Peyer's patch (tissue), 4 donors: Measurements from ENCODE around the gene ZNF101. TPM values are rescaled to one million over a fixed set of nuclear protein-coding genes. Genes with fewer than 3 reads are reported as not detected.

Experiments used
- DNase-seq, 3 donors: peaks; one replicate each; pipeline ENCODE4 v3.0.0-alpha.2; 2017 to 2019
- H3K27ac ChIP-seq, 4 donors: fragments of 200-600 bp; sonication (generic); one replicate each; pipeline ENCODE4 v1.5.1; 2016 to 2019
- H3K27me3 ChIP-seq, 2 donors: fragments of 200-600 bp; sonication (generic); one replicate each; pipeline ENCODE4 v1.5.1; 2019
- H3K36me3 ChIP-seq, 3 donors: fragments of 200-600 bp; sonication (generic); one replicate each; pipeline ENCODE4 v1.5.1; 2016 to 2019
- H3K4me1 ChIP-seq, 4 donors: fragments of 200-600 bp; sonication (generic); one replicate each; pipeline ENCODE4 v1.5.1; 2016 to 2019
- H3K4me3 ChIP-seq, 4 donors: fragments of 200-600 bp; sonication (generic); 1 replicate in 3 of 4; 2 replicates in 1 of 4; pipeline ENCODE4 v1.5.1; 2016 to 2019; ENCODE audit warnings: mild to moderate bottlenecking in 1 of 4
- H3K9me3 ChIP-seq, 4 donors: fragments of 200-600 bp; sonication (generic); one replicate each; pipeline ENCODE4 v1.5.1; 2016 to 2019; ENCODE audit warnings: mild to moderate bottlenecking in 1 of 4
- POLR2A ChIP-seq, 2 donors: fragments of 450-650 bp; IDR thresholded peaks; one replicate each; pipeline ENCODE4 v1.5.1; 2017; ENCODE audit warnings: antibody characterized with exemption in 2 of 2, mild to moderate bottlenecking in 2 of 2, moderate library complexity in 2 of 2
- total RNA-seq, 4 donors: library from RNA; depleted of rRNA; stranded (reverse); fragments of >200 nt; gene quantifications; one replicate each; pipeline ENCODE4 v1.1.0, GENCODE V29; 2016
- TF ChIP-seq, protein P1 (sequence below), 6 experiments: fragments of 450-650 bp in 4 of 6; fragments of 200-600 bp in 2 of 6; sonication (generic) in 1 of 6; IDR thresholded peaks; one replicate each; pipeline ENCODE4 v1.5.1; 2017 to 2019; ENCODE audit warnings: antibody characterized with exemption in 6 of 6, mild to moderate bottlenecking in 3 of 6, moderate library complexity in 1 of 6

Gene ZNF101
- total RNA-seq, 4 donors from 2014 or later, result 10.1 to 52.8 (median 15.8) TPM

DNA sequence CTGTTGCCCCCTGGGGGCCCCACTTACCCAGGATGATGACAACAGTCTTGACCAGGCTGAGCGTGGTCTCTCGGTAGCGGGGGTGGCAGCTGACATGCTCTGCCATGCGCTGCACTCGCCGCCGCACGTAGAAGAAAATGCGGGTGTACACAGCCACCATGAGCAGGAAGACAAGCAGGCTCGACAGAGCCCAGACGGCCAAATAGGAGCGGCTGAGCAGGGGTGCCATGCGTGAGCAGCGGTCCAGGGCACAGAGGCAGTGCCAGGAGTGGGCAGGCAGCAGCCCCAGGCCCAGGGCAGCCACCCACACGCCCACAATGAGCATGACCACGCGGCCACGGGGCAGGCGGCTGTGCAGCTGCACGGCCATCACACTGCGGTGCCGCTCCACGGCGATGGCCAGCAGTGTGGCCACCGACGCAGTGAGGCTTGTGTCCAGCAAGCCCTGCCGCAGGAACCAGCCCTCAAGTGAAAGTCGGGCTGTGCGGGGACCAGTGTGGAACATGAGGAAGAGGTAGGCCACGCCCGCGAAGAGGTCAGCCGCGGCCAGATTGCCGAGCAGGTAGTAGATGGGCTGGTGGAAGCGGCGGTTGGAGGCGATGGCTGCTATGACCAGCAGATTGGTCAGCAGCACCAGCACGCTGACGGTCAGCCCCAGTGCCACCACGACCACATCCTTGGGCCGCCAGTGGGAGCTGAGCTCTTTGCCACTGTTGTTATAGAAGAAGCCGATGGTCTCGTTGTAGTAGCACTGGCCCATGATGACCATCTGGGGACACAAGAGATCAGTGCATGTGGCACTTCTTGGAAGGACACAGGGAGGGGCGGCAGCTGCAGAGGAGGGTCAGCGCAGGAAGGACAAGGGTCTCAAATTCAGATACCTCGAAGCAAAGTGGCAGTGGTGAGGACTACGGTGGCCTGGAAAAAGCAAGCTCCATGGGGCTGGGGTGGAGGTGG is 41.8 kb upstream of the ZNF101 start:
- Histone ChIP-seq H3K9me3 (no peaks in the 10 kb centered on the region), H3K4me1 (peaks cover 0 to 11% (median 3%) of the 10 kb centered on the region in 4 donors), H3K36me3 (no peaks in the 10 kb centered on the region), H3K4me3 (peak overlapping the region; percentile 58 to 88 (median 78)), H3K27me3 (no peaks in the 10 kb centered on the region), H3K27ac (peak overlapping the region in 2 of 4 donors; percentile 87 to 93)
- DNase-seq, result peak in 1 of 3 donors; percentile 59
- TF ChIP-seq, protein P1, sequence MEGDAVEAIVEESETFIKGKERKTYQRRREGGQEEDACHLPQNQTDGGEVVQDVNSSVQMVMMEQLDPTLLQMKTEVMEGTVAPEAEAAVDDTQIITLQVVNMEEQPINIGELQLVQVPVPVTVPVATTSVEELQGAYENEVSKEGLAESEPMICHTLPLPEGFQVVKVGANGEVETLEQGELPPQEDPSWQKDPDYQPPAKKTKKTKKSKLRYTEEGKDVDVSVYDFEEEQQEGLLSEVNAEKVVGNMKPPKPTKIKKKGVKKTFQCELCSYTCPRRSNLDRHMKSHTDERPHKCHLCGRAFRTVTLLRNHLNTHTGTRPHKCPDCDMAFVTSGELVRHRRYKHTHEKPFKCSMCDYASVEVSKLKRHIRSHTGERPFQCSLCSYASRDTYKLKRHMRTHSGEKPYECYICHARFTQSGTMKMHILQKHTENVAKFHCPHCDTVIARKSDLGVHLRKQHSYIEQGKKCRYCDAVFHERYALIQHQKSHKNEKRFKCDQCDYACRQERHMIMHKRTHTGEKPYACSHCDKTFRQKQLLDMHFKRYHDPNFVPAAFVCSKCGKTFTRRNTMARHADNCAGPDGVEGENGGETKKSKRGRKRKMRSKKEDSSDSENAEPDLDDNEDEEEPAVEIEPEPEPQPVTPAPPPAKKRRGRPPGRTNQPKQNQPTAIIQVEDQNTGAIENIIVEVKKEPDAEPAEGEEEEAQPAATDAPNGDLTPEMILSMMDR (IDR thresholded peaks at IDR 0.05), result no peak
- TF ChIP-seq POLR2A (IDR thresholded peaks at IDR 0.05), result no peak

DNA sequence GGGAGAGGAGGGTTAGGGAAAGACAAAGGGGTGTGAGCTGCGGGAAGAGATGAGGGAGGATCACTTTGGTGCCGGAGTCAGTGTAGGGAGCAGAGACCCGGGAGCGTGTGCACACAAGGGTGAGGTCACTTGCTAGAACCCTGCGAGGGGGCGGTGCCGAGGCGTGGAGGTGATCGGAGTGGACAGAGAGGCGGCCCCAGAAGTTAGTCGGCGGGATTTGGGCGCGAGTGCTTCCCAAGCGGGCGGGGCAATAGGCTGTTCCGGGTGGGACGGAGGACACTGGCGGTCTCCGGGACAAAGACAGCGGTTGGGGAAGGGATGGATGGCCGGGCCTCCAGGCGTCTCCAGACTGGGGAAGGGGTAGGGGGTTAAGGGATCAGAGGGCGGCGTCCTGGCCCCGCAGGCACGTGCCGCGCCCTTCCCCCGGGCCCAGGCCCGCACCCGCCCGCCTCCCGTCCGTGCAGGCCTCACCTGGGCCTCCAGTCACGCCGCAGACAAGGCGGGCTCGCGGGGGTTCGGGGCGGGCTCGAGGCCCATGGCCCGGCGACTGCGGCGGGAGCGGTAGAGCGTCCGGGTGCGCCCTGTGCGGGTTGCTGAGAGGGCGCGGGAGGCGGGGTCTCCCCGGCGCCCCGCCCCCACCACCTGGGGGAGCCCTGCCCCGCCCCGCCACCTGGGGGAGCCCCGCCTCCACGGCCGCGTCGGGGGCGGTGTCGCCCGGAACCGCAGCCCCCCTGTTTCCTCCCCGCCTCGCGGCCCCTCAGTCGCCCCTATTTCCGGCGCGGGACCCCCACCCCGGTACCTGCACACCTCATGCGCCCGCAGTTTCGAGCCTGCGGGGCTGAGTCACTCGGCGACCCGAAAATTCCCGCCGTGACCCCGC is 40.8 kb upstream of the ZNF101 start, which contains the start of gene LPAR2:
LPAR2 (minus strand) TSS at position 600 of the 880 bp plus-strand sequence. CDS start 945 bp downstream, outside the sequence.
- TF ChIP-seq, protein P1 (IDR thresholded peaks at IDR 0.05), result peak in 2 of 6 experiments; percentile 28 to 36
- TF ChIP-seq POLR2A (IDR thresholded peaks at IDR 0.05), result peak; percentile 40 to 44
- peak; percentile 83 to 90 (median 84) for DNase-seq
- Histone ChIP-seq H3K4me3 (peak within 1 kb of the TSS; percentile 58 to 88 (median 78)), H3K36me3 (no peaks in the 10 kb centered on the region), H3K4me1 (peaks cover 0 to 11% (median 3%) of the 10 kb centered on the region in 4 donors), H3K27me3 (no peaks in the 10 kb centered on the region), H3K27ac (peak within 1 kb of the TSS; percentile 81 to 93 (median 86)), H3K9me3 (no peaks in the 10 kb centered on the region)

DNA sequence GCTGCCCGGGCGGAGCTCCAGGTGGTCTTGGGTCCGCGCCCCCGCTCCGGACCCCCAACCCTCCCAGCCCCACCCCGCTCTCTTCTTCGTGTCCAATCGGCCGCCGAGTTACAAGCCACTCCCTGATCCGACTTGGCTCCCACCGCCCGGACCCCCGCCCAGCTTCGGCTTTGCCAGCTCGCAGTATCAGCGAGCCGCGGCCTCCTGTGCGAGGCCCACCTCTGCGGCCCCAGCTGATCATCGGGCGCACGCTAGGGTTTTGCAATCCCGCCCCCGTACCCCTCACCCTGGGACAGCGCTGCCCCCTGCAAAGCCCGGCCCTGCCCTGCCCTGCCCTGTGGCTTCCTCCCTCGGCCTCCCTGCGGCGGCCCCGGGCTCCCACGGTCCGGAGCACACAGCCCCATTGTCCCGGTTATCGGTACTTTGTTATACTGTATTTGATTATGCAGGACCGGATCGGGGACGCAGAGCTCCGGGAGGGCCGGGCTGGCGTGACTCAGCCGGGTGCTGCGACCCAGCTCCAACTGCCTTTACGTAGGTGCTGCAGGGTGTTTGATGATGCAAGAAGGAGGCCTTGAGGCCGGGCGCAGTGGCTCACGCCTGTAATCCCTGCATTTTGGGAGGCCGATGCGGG is 40.0 kb upstream of the ZNF101 start:
- Histone ChIP-seq H3K9me3 (no peaks in the 10 kb centered on the region), H3K4me3 (peak overlapping the region; percentile 58 to 88 (median 78)), H3K4me1 (peaks cover 0 to 11% (median 3%) of the 10 kb centered on the region in 4 donors), H3K36me3 (peaks cover 0 to 6% (median 0%) of the 10 kb centered on the region in 3 donors), H3K27ac (peak overlapping the region; percentile 81 to 93 (median 86)), H3K27me3 (no peaks in the 10 kb centered on the region)
- peak; percentile 40 to 78 (median 72) for DNase-seq
- peak; percentile 29 to 30 for TF ChIP-seq POLR2A (IDR thresholded peaks at IDR 0.05)
- TF ChIP-seq, protein P1 (IDR thresholded peaks at IDR 0.05), result no peak

DNA sequence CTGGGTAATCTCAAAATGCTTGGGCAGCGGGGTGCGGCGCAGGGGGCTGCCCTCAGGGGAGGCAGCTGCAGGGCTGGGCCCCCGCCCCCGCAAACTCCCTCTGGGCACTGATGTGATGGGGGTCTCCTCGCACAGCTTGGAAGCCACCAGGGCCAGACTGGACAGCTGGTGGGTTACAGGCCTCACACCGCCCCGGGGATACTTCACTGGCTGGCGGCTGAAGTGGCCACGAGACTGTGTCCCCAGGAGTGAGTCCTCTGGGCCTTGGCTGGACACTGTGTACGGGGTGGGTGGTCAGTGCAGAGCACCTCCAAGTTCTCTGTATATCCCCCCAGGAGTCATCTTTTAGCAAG is 38.6 kb upstream of the ZNF101 start:
- H3K9me3 ChIP-seq, result no peaks in the 10 kb centered on the region
- peaks cover 0 to 20% (median 0%) of the 10 kb centered on the region in 3 donors for H3K36me3 ChIP-seq
- H3K4me1 ChIP-seq, result peaks cover 0 to 11% (median 3%) of the 10 kb centered on the region in 4 donors
- no peak overlapping the region for H3K27ac ChIP-seq
- no peaks in the 10 kb centered on the region for H3K27me3 ChIP-seq
- DNase-seq, result no peak
- TF ChIP-seq, protein P1 (IDR thresholded peaks at IDR 0.05), result no peak
- no peak for TF ChIP-seq POLR2A (IDR thresholded peaks at IDR 0.05)
- no peak overlapping the region for H3K4me3 ChIP-seq

DNA sequence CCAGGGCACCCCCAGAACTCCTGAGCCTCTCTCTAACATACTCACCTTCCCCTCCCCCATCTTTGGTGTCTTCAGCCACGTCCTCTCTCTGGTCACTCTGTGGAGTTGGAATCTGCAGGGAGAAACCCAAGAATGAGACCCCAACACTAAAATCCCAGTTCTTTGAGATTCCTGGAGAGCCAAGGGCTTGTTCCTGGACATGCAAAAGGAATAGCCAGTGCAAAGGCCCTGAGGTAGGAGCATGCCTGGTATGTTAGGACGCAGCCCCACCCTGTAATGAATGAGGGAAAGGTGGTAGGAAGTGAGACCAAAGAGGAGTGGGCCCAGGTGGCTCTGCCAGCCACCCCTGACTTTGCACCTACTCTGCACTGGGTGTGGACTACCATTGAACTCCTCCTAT is 38.2 kb upstream of the ZNF101 start:
- Histone ChIP-seq H3K9me3 (no peaks in the 10 kb centered on the region), H3K27me3 (no peaks in the 10 kb centered on the region), H3K36me3 (peaks cover 0 to 24% (median 0%) of the 10 kb centered on the region in 3 donors), H3K4me1 (peaks cover 0 to 11% (median 3%) of the 10 kb centered on the region in 4 donors), H3K4me3 (no peak overlapping the region), H3K27ac (no peak overlapping the region)
- no peak for DNase-seq
- TF ChIP-seq, protein P1 (IDR thresholded peaks at IDR 0.05), result no peak
- no peak for TF ChIP-seq POLR2A (IDR thresholded peaks at IDR 0.05)
